ENCODE results near the gene SEMA6A. TPM values are rescaled to one million over a fixed set of nuclear protein-coding genes. Genes with fewer than 3 reads are reported as not detected.

The SEMA6A gene
- total RNA-seq: 0.21 TPM

- Histone ChIP-seq H3K9me3 (ENCODE audit: low read depth, low read length) (no peaks in the 10 kb centered on the region), H3K4me1 (ENCODE audit: insufficient read depth, low read length) (peaks cover 32% of the 10 kb centered on the region), H3K4me3 (ENCODE audit: low read length) (no peak within 1 kb of the TSS), H3K27me3 (ENCODE audit: insufficient read depth, low read length) (peaks cover 83% of the 10 kb centered on the region)
Observed at GRCh38 chr5:116574367-116575325, at the start of gene SEMA6A. SEMA6A (minus strand) TSS chr5:116574823; CDS start chr5:116504944, 69,879 bp downstream.

GRCh38 chr5:116622375-116623050, 47.9 kb upstream of the SEMA6A start:
- H3K9me3 ChIP-seq (ENCODE audit: low read depth, low read length): no peaks in the 10 kb centered on the region
- no peak overlapping the region for H3K4me3 ChIP-seq (ENCODE audit: low read length)
- no peaks in the 10 kb centered on the region for H3K4me1 ChIP-seq (ENCODE audit: insufficient read depth, low read length)
- no peaks in the 10 kb centered on the region for H3K27me3 ChIP-seq (ENCODE audit: insufficient read depth, low read length)

GRCh38 chr5:116621599-116621998, 47.0 kb upstream of the SEMA6A start:
- Histone ChIP-seq H3K4me3 (ENCODE audit: low read length) (no peak overlapping the region), H3K9me3 (ENCODE audit: low read depth, low read length) (no peaks in the 10 kb centered on the region), H3K27me3 (ENCODE audit: insufficient read depth, low read length) (no peaks in the 10 kb centered on the region), H3K4me1 (ENCODE audit: insufficient read depth, low read length) (no peaks in the 10 kb centered on the region)

GRCh38 chr5:116616876-116617275, 42.3 kb upstream of the SEMA6A start:
- H3K27me3 ChIP-seq (ENCODE audit: insufficient read depth, low read length): no peaks in the 10 kb centered on the region
- no peak overlapping the region for H3K4me3 ChIP-seq (ENCODE audit: low read length)
- H3K4me1 ChIP-seq (ENCODE audit: insufficient read depth, low read length): no peaks in the 10 kb centered on the region

GRCh38 chr5:116614603-116614920, 39.9 kb upstream of the SEMA6A start:
- Histone ChIP-seq H3K27me3 (ENCODE audit: insufficient read depth, low read length) (no peaks in the 10 kb centered on the region), H3K9me3 (ENCODE audit: low read depth, low read length) (no peaks in the 10 kb centered on the region)

More at GRCh38 chr5:116616876-116617275, 42.3 kb upstream of the SEMA6A start:
- no peaks in the 10 kb centered on the region for H3K9me3 ChIP-seq (ENCODE audit: low read depth, low read length)

GRCh38 chr5:116613445-116613844, 38.8 kb upstream of the SEMA6A start:
- H3K27me3 ChIP-seq (ENCODE audit: insufficient read depth, low read length): no peaks in the 10 kb centered on the region
- no peaks in the 10 kb centered on the region for H3K4me1 ChIP-seq (ENCODE audit: insufficient read depth, low read length)
- no peaks in the 10 kb centered on the region for H3K9me3 ChIP-seq (ENCODE audit: low read depth, low read length)
- H3K4me3 ChIP-seq (ENCODE audit: low read length): no peak overlapping the region

More at GRCh38 chr5:116614603-116614920, 39.9 kb upstream of the SEMA6A start:
- Histone ChIP-seq H3K4me3 (ENCODE audit: low read length) (no peak overlapping the region), H3K4me1 (ENCODE audit: insufficient read depth, low read length) (no peaks in the 10 kb centered on the region)

GRCh38 chr5:116612431-116612830, 37.8 kb upstream of the SEMA6A start:
- Histone ChIP-seq H3K9me3 (ENCODE audit: low read depth, low read length) (no peaks in the 10 kb centered on the region), H3K27me3 (ENCODE audit: insufficient read depth, low read length) (no peaks in the 10 kb centered on the region), H3K4me1 (ENCODE audit: insufficient read depth, low read length) (no peaks in the 10 kb centered on the region), H3K4me3 (ENCODE audit: low read length) (no peak overlapping the region)

- H3K9me3 ChIP-seq (ENCODE audit: low read depth, low read length): no peaks in the 10 kb centered on the region
- H3K4me1 ChIP-seq (ENCODE audit: insufficient read depth, low read length): no peaks in the 10 kb centered on the region
- no peak overlapping the region for H3K4me3 ChIP-seq (ENCODE audit: low read length)
- H3K27me3 ChIP-seq (ENCODE audit: insufficient read depth, low read length): no peaks in the 10 kb centered on the region
Observed at GRCh38 chr5:116605310-116606070, 30.9 kb upstream of the SEMA6A start.

- Histone ChIP-seq H3K4me3 (ENCODE audit: low read length) (no peak overlapping the region), H3K4me1 (ENCODE audit: insufficient read depth, low read length) (no peaks in the 10 kb centered on the region), H3K9me3 (ENCODE audit: low read depth, low read length) (no peaks in the 10 kb centered on the region), H3K27me3 (ENCODE audit: insufficient read depth, low read length) (no peaks in the 10 kb centered on the region)
Observed at GRCh38 chr5:116604805-116605204, 30.2 kb upstream of the SEMA6A start.

GRCh38 chr5:116600876-116601275, 26.3 kb upstream of the SEMA6A start:
- H3K4me3 ChIP-seq (ENCODE audit: low read length): no peak overlapping the region
- H3K4me1 ChIP-seq (ENCODE audit: insufficient read depth, low read length): no peaks in the 10 kb centered on the region
- no peaks in the 10 kb centered on the region for H3K27me3 ChIP-seq (ENCODE audit: insufficient read depth, low read length)
- H3K9me3 ChIP-seq (ENCODE audit: low read depth, low read length): no peaks in the 10 kb centered on the region

- H3K4me1 ChIP-seq (ENCODE audit: insufficient read depth, low read length): no peaks in the 10 kb centered on the region
- H3K27me3 ChIP-seq (ENCODE audit: insufficient read depth, low read length): no peaks in the 10 kb centered on the region
- no peaks in the 10 kb centered on the region for H3K9me3 ChIP-seq (ENCODE audit: low read depth, low read length)
- H3K4me3 ChIP-seq (ENCODE audit: low read length): no peak overlapping the region
Observed at GRCh38 chr5:116598911-116599310, 24.3 kb upstream of the SEMA6A start.

GRCh38 chr5:116595498-116595897, 20.9 kb upstream of the SEMA6A start:
- Histone ChIP-seq H3K27me3 (ENCODE audit: insufficient read depth, low read length) (no peaks in the 10 kb centered on the region), H3K4me1 (ENCODE audit: insufficient read depth, low read length) (no peaks in the 10 kb centered on the region), H3K4me3 (ENCODE audit: low read length) (no peak overlapping the region), H3K9me3 (ENCODE audit: low read depth, low read length) (no peaks in the 10 kb centered on the region)

GRCh38 chr5:116593340-116593739, 18.7 kb upstream of the SEMA6A start:
- no peaks in the 10 kb centered on the region for H3K4me1 ChIP-seq (ENCODE audit: insufficient read depth, low read length)
- H3K9me3 ChIP-seq (ENCODE audit: low read depth, low read length): no peaks in the 10 kb centered on the region
- H3K4me3 ChIP-seq (ENCODE audit: low read length): no peak overlapping the region
- H3K27me3 ChIP-seq (ENCODE audit: insufficient read depth, low read length): no peaks in the 10 kb centered on the region

GRCh38 chr5:116585227-116585626, 10.6 kb upstream of the SEMA6A start:
- Histone ChIP-seq H3K9me3 (ENCODE audit: low read depth, low read length) (no peaks in the 10 kb centered on the region), H3K4me3 (ENCODE audit: low read length) (no peak overlapping the region), H3K27me3 (ENCODE audit: insufficient read depth, low read length) (peaks cover 12% of the 10 kb centered on the region), H3K4me1 (ENCODE audit: insufficient read depth, low read length) (no peaks in the 10 kb centered on the region)

GRCh38 chr5:116583862-116584222, 9.2 kb upstream of the SEMA6A start:
- Histone ChIP-seq H3K9me3 (ENCODE audit: low read depth, low read length) (no peaks in the 10 kb centered on the region), H3K4me1 (ENCODE audit: insufficient read depth, low read length) (no peaks in the 10 kb centered on the region), H3K27me3 (ENCODE audit: insufficient read depth, low read length) (peaks cover 13% of the 10 kb centered on the region), H3K4me3 (ENCODE audit: low read length) (no peak overlapping the region)
